CD4-positive, alpha-beta T cell (primary cell): ENCODE data around the gene VGF. TPM values are rescaled to one million over a fixed set of nuclear protein-coding genes. Genes with fewer than 3 reads are reported as not detected.

Source experiments
- ATAC-seq: fragments of 200-7000 bp; cut with Tn5 transposase; one replicate; pipeline ENCODE4 v1.10.0; 2022; ENCODE audit warnings: mild to moderate bottlenecking; ENCODE audit not compliant: poor library complexity
- CTCF ChIA-PET: fragments of 350-600 bp; sonication (Branson Sonifier 250); formaldehyde crosslinking; loops from one replicate; lab custom pipeline; 2021; ENCODE audit warnings: antibody characterized with exemption, inconsistent platforms; lab: Charles Lee
- POLR2A ChIA-PET: fragments of 350-600 bp; sonication (Branson Sonifier 250); formaldehyde crosslinking; loops from one replicate; lab custom pipeline; 2021; ENCODE audit warnings: antibody characterized with exemption, inconsistent platforms; lab: Charles Lee
- DNase-seq, 14 experiments: peaks; one replicate each; pipeline ENCODE4 v3.0.0-alpha.2; 2013 to 2020; ENCODE audit warnings: mixed read lengths in 2 of 14
- H3K27ac ChIP-seq, 2 donors: one replicate each; pipeline versions ENCODE4 v1.5.1 to v1.7.0; 2013; ENCODE audit warnings: low read length in 2 of 2, low read depth in 1 of 2, mild to moderate bottlenecking in 1 of 2
- H3K27me3 ChIP-seq, 2 experiments: 1 replicate in 1 of 2; 2 replicates in 1 of 2; pipeline versions ENCODE4 v1.6.1 to v1.7.0; 2013; ENCODE audit warnings: low read length in 2 of 2, control low read depth in 1 of 2, mild to moderate bottlenecking in 1 of 2, moderate library complexity in 1 of 2; ENCODE audit not compliant: insufficient read depth in 2 of 2, control insufficient read depth in 1 of 2
- H3K36me3 ChIP-seq: one replicate; pipeline ENCODE4 v1.6.1; 2013; ENCODE audit warnings: low read length, control low read depth; ENCODE audit not compliant: insufficient read depth
- H3K4me1 ChIP-seq: one replicate; pipeline ENCODE4 v1.6.1; 2013; ENCODE audit warnings: low read length, control low read depth; ENCODE audit not compliant: insufficient read depth
- H3K4me3 ChIP-seq: one replicate; pipeline ENCODE4 v1.5.1; 2013; ENCODE audit warnings: mild to moderate bottlenecking, low read length, moderate library complexity
- H3K9me3 ChIP-seq, 2 experiments: 1 replicate in 1 of 2; 2 replicates in 1 of 2; pipeline versions ENCODE4 v1.6.1 to v1.7.0; 2013; ENCODE audit warnings: low read length in 2 of 2, mild to moderate bottlenecking in 2 of 2, control low read depth in 1 of 2, moderate library complexity in 1 of 2; ENCODE audit not compliant: control insufficient read depth in 1 of 2, insufficient read depth in 1 of 2
- H3K27ac Mint-ChIP-seq: one replicate; pipeline ENCODE4 v1.8.0; 2020; ENCODE audit warnings: mixed read lengths
- H3K27me3 Mint-ChIP-seq: one replicate; pipeline ENCODE4 v1.8.0; 2021; ENCODE audit warnings: mixed read lengths
- H3K36me3 Mint-ChIP-seq: one replicate; pipeline ENCODE4 v1.8.0; 2021; ENCODE audit warnings: low read depth, mixed read lengths
- H3K4me1 Mint-ChIP-seq: one replicate; pipeline ENCODE4 v1.8.0; 2021; ENCODE audit warnings: low read depth, mixed read lengths
- H3K4me3 Mint-ChIP-seq: one replicate; pipeline ENCODE4 v1.8.0; 2020; ENCODE audit warnings: mild to moderate bottlenecking, mixed read lengths
- H3K9me3 Mint-ChIP-seq: one replicate; pipeline ENCODE4 v1.8.0; 2020; ENCODE audit warnings: mixed read lengths
- CTCF ChIP-seq: fragments of 200-600 bp; IDR thresholded peaks from one replicate; pipeline ENCODE4 v1.8.0; 2022; ENCODE audit warnings: antibody characterized with exemption, mild to moderate bottlenecking
- intact Hi-C, 2 experiments: fragments of 100-400 bp; cut with DNase I in 1 of 2; cut with micrococcal nuclease in 1 of 2; formaldehyde crosslinking; loops; one replicate each; pipeline versions ENCODE4 v1.15.1 to v1.9.0; 2023 to 2025; cut with DNase I, micrococcal nuclease
- total RNA-seq, 174 experiments: library from RNA in 2 of 174; stranded (reverse) in 2 of 174; gene quantifications; one replicate each; pipeline ENCODE4 v1.2.3 and lab custom pipeline; 2021 to 2026

VGF gene
- total RNA-seq, 2 experiments from 2014 or later = not detected

DNA sequence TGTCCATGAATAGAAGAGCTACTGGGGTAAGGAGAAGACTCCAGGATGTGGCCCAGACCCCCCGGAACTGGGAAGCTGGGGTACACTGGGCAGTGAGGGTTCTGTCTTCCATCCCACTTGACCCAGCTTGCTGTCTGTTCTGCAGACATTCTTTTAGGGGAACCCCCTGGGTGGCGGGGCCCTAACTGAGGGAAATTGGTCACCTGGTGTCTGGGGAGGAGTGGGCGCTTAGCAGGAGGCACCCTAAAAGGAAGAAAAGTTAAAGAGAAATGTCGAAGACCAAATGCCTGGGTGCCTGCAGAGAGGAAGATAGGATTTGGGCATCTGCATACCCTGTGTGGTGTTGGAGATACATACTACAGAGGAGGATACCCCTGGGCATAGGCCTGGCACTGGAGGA, 10.1 kb downstream of the VGF start:
- TF ChIP-seq CTCF = no peak
- H3K27ac Mint-ChIP-seq = no peak overlapping the region
- Histone ChIP-seq H3K4me1 (peaks cover 19% of the 10 kb centered on the region), H3K4me3 (peak overlapping the region; percentile 69), H3K27ac (no peak overlapping the region), H3K36me3 (peaks cover 24% of the 10 kb centered on the region), H3K27me3 (no peaks in the 10 kb centered on the region), H3K9me3 (no peaks in the 10 kb centered on the region)
- H3K27me3 Mint-ChIP-seq = peaks cover 5% of the 10 kb centered on the region
- H3K9me3 Mint-ChIP-seq = no peaks in the 10 kb centered on the region
- ChIA-PET POLR2A (interaction anchor here (1.2 kb wide), 1 partner anchor 10 kb away, joined by 6 read pairs; the partner anchor contains the start of gene VGF), CTCF (interaction anchor here (1.9 kb wide), 1 partner anchor 11 kb away, joined by 17 read pairs; no protein-coding TSS in a partner anchor)
- H3K4me3 Mint-ChIP-seq = peak overlapping the region; percentile 82
- DNase-seq (no peak), ATAC-seq (no peak)
- H3K36me3 Mint-ChIP-seq = peaks cover 39% of the 10 kb centered on the region
- H3K4me1 Mint-ChIP-seq = peaks cover 15% of the 10 kb centered on the region
- intact Hi-C loops = loop anchor here in 1 of 2 experiments (2.0 kb wide), 1 partner anchor 61 kb away; the partner anchor contains the start of gene PLOD3

DNA sequence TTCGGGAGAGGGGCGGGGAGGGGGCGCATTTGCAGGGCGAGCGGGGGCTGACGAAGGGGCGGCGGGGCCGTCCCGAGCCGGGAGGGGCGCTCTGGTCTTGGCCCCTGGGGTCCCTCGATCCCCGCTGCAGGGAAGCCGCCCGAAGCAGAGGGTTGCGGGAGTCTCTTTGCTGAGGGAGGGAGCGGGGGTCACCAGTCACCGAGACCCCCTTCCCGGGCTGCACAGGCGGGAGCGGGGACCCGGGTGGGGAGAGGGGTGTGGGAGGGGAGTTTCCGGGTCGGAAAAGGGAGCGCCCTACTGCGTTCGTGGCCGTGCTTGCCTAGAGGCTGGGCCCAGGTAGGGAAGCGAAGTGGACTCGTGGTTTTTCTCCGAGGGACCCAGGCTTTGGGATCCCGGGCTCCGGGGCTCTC, 10.7 kb downstream of the VGF start:
- H3K27me3 ChIP-seq = no peaks in the 10 kb centered on the region
- H3K4me1 ChIP-seq = peaks cover 19% of the 10 kb centered on the region
- TF ChIP-seq CTCF = no peak
- Mint-ChIP-seq H3K9me3 (no peaks in the 10 kb centered on the region), H3K4me1 (peaks cover 15% of the 10 kb centered on the region), H3K4me3 (peak overlapping the region; percentile 82), H3K27me3 (peaks cover 9% of the 10 kb centered on the region), H3K27ac (no peak overlapping the region), H3K36me3 (peaks cover 33% of the 10 kb centered on the region)
- H3K9me3 ChIP-seq = no peaks in the 10 kb centered on the region
- CTCF ChIA-PET = interaction anchor here (1.4 kb wide), 1 partner anchor 89 kb away, joined by 3 read pairs; no protein-coding TSS in a partner anchor
- peak overlapping the region; percentile 69 for H3K4me3 ChIP-seq
- no peak overlapping the region for H3K27ac ChIP-seq
- POLR2A ChIA-PET = interaction anchor here (1.0 to 1.2 kb wide), 2 partner anchors 10 to 11 kb away, joined by 4 to 6 read pairs; partner anchors contain the start of gene VGF
- DNase-seq (peak in 1 of 14 experiments; percentile 42), ATAC-seq (peak; percentile 14)
- intact Hi-C loops = loop anchor here in 1 of 2 experiments (2.0 kb wide), 1 partner anchor 62 kb away; the partner anchor contains the start of gene PLOD3
- peaks cover 18% of the 10 kb centered on the region for H3K36me3 ChIP-seq

GRCh38 chr7:101153969-101154692, 11.2 kb downstream of the VGF start, which contains the start of gene AP1S1:
AP1S1 (plus strand) TSS chr7:101154476; CDS start chr7:101154515, 39 bp downstream.
- Mint-ChIP-seq H3K4me3 (peak within 1 kb of the TSS; percentile 89), H3K27ac (peak within 1 kb of the TSS; percentile 72), H3K4me1 (peaks cover 15% of the 10 kb centered on the region), H3K27me3 (peaks cover 15% of the 10 kb centered on the region), H3K36me3 (peaks cover 28% of the 10 kb centered on the region), H3K9me3 (no peaks in the 10 kb centered on the region)
- Histone ChIP-seq H3K27me3 (no peaks in the 10 kb centered on the region), H3K36me3 (peaks cover 14% of the 10 kb centered on the region), H3K27ac (no peak within 1 kb of the TSS), H3K4me1 (peaks cover 19% of the 10 kb centered on the region), H3K9me3 (no peaks in the 10 kb centered on the region), H3K4me3 (peak within 1 kb of the TSS; percentile 69)
- DNase-seq (peak; percentile 83 to 98 (median 89)), ATAC-seq (peak; percentile 88)
- no peak for TF ChIP-seq CTCF
- ChIA-PET CTCF (interaction anchor here (1.4 to 1.6 kb wide), 3 partner anchors 16 to 128 kb away, joined by 3 to 5 read pairs (median 3); no protein-coding TSS in a partner anchor), POLR2A (interaction anchor here (1.0 kb wide), 1 partner anchor 11 kb away, joined by 4 read pairs; the partner anchor contains the start of gene VGF)
- intact Hi-C loops = loop anchor here in 1 of 2 experiments (2.0 kb wide), 2 partner anchors 13 to 63 kb away; partner anchors contain the start of gene PLOD3
